Psoas muscle (tissue), 8 donors: ENCODE measurements around the gene CLEC18C. TPM values are rescaled to one million over a fixed set of nuclear protein-coding genes. Genes with fewer than 3 reads are reported as not detected.
"Not testable (repeated sequence)": the region's sequence is repeated elsewhere in the genome, so short reads cannot be mapped to it uniquely, and the experiment has no call there.

Experiments
- ATAC-seq, 4 donors: fragments of 200-7000 bp; cut with Tn5 transposase; one replicate each; pipeline ENCODE4 v1.9.1; 2020; ENCODE audit warnings: moderate library complexity in 3 of 4, mild to moderate bottlenecking in 2 of 4
- DNase-seq, 2 donors: peaks; one replicate each; pipeline ENCODE4 v3.0.0-alpha.2; 2020
- H3K27ac ChIP-seq: fragments of 200-600 bp; one replicate; pipeline ENCODE4 v1.8.0; 2022
- H3K27me3 ChIP-seq, 3 donors: fragments of 200-600 bp in 1 of 3; one replicate each; pipeline versions ENCODE4 v1.6.1 to v1.8.0; 2013 to 2022; ENCODE audit warnings: low read length in 2 of 3, mild to moderate bottlenecking in 2 of 3, moderate library complexity in 1 of 3; ENCODE audit not compliant: insufficient read depth in 3 of 3
- H3K36me3 ChIP-seq, 2 donors: fragments of 200-600 bp in 1 of 2; one replicate each; pipeline versions ENCODE4 v1.6.1 to v1.8.0; 2013 to 2022; ENCODE audit warnings: low read depth in 1 of 2, mild to moderate bottlenecking in 1 of 2, moderate library complexity in 1 of 2; ENCODE audit not compliant: insufficient read depth in 1 of 2
- H3K4me1 ChIP-seq: fragments of 200-600 bp; one replicate; pipeline ENCODE4 v1.8.0; 2022
- H3K4me3 ChIP-seq: fragments of 200-600 bp; one replicate; pipeline ENCODE4 v1.8.0; 2022; ENCODE audit warnings: mild to moderate bottlenecking
- H3K9me3 ChIP-seq: fragments of 200-600 bp; one replicate; pipeline ENCODE4 v1.8.0; 2022
- CTCF ChIP-seq: fragments of 200-600 bp; IDR thresholded peaks from one replicate; pipeline ENCODE4 v1.8.0; 2022; ENCODE audit warnings: antibody characterized with exemption
- WGBS, 3 donors: extraction: QIAGEN DNeasy Blood & Tissue Kit; methylation state at CpG; one replicate each; pipeline versions ENCODE4 v1.1.6 to v1.1.7; 2013; 5-methylcytosine and 5-hydroxymethylcytosine counted together
- intact Hi-C, 2 donors: fragments of 100-400 bp; cut with DNase I; formaldehyde crosslinking; loops; one replicate each; pipeline versions ENCODE4 v1.11.0 to v1.14.2; 2022
- polyA plus RNA-seq, 3 donors: library from polyadenylated mRNA; stranded (reverse); fragments of 200-250 nt; gene quantifications; one replicate each; pipeline ENCODE4 v1.2.3, GENCODE V29; 2013
- total RNA-seq, 4 donors: library from RNA; stranded (reverse); fragmentation: NEBNext Ultra II Directional in 2 of 4; extraction: Animal tissue kit (Norgen Biotek cat#: 25700) in 2 of 4; gene quantifications; one replicate each; pipeline versions ENCODE4 v1.2.1 to v1.2.4, GENCODE V29; 2021 to 2023
- donor health status: healthy with polysubstance abuse.
- donor health status: DM: no; HTN: no; CAD: no; lungs with moderate emphysema.
- donor health status: Bipolar disorder and iron deficiency.
- donor health status: healthy.
- donor health status: DM: yes; HTN: yes; CAD: no.
- donor health status: DM: no; HTN: no; CAD: no.
- donor health status: DM: no; HTN: no; CAD: no.
- donor health status: DM: yes; HTN: yes; CAD: no.

The CLEC18C gene
- total and polyA plus RNA-seq, 7 donors: 0.10 to 0.43 TPM; not detected in 5

GRCh38 chr16:70149296-70149695 lies 24.3 kb upstream of the CLEC18C start:
- ATAC-seq, H3K27ac ChIP-seq, intact Hi-C loops, H3K4me1 ChIP-seq, H3K9me3 ChIP-seq, H3K27me3 ChIP-seq, DNase-seq, H3K4me3 ChIP-seq: not testable (repeated sequence)
- WGBS, 3 donors: 94 to 95% (median 94%) methylated on average over 8 of the region's 8 CpGs
- peaks cover 27 to 83% of the 10 kb centered on the region in 2 donors for H3K36me3 ChIP-seq

GRCh38 chr16:70151391-70151790 lies 22.2 kb upstream of the CLEC18C start:
- peaks cover 25 to 86% of the 10 kb centered on the region in 2 donors for H3K36me3 ChIP-seq
- intact Hi-C loops: loop anchor here in 1 of 2 donors (10.0 kb wide), 1 partner anchor 113 kb away; no protein-coding TSS in a partner anchor
- no peak for TF ChIP-seq CTCF
- WGBS, 3 donors: 73 to 86% (median 79%) methylated on average over 2 of the region's 2 CpGs
- no peak overlapping the region for H3K27ac ChIP-seq
- ATAC-seq (no peak), DNase-seq (no peak)
- no peak overlapping the region for H3K4me3 ChIP-seq
- peaks cover 9% of the 10 kb centered on the region for H3K4me1 ChIP-seq
- no peaks in the 10 kb centered on the region for H3K9me3 ChIP-seq
- H3K27me3 ChIP-seq: no peaks in the 10 kb centered on the region

- no peak overlapping the region for H3K27ac ChIP-seq
- DNase-seq (no peak), ATAC-seq (no peak)
- peaks cover 29 to 92% of the 10 kb centered on the region in 2 donors for H3K36me3 ChIP-seq
- no peak for TF ChIP-seq CTCF
- peaks cover 9% of the 10 kb centered on the region for H3K4me1 ChIP-seq
- WGBS, 3 donors: 80 to 89% (median 86%) methylated on average over 17 of the region's 17 CpGs
- no peak overlapping the region for H3K4me3 ChIP-seq
- H3K9me3 ChIP-seq: no peaks in the 10 kb centered on the region
- no peaks in the 10 kb centered on the region for H3K27me3 ChIP-seq
- intact Hi-C loops: loop anchor here in 1 of 2 donors (10.0 kb wide), 1 partner anchor 113 kb away; no protein-coding TSS in a partner anchor
These were observed 21.6 kb upstream of the CLEC18C start for GRCh38 chr16:70151941-70152509.

- H3K36me3 ChIP-seq: peaks cover 30 to 97% of the 10 kb centered on the region in 2 donors
These were observed 20.8 kb upstream of the CLEC18C start for GRCh38 chr16:70152578-70153302.

GRCh38 chr16:70154736-70155135 lies 18.9 kb upstream of the CLEC18C start:
- not testable (repeated sequence) for DNase-seq, H3K9me3 ChIP-seq, H3K4me3 ChIP-seq, H3K27ac ChIP-seq, ATAC-seq, H3K4me1 ChIP-seq, H3K27me3 ChIP-seq
- intact Hi-C loops: loop anchor here in 1 of 2 donors (10.0 kb wide), 1 partner anchor 110 kb away; no protein-coding TSS in a partner anchor
- peaks cover 30 to 100% of the 10 kb centered on the region in 2 donors for H3K36me3 ChIP-seq
- 94 to 97% (median 96%) methylated on average over 10 of the region's 10 CpGs for WGBS, 3 donors

More at GRCh38 chr16:70152578-70153302, 20.8 kb upstream of the CLEC18C start:
- Histone ChIP-seq H3K9me3 (no peaks in the 10 kb centered on the region), H3K27ac (no peak overlapping the region), H3K4me3 (no peak overlapping the region), H3K4me1 (peaks cover 9% of the 10 kb centered on the region), H3K27me3 (no peaks in the 10 kb centered on the region)
- no peak for DNase-seq
- intact Hi-C loops: loop anchor here in 1 of 2 donors (10.0 kb wide), 1 partner anchor 112 kb away; no protein-coding TSS in a partner anchor
- ATAC-seq: peak; percentile 12 to 36 (median 16)
- no peak for TF ChIP-seq CTCF
- WGBS, 3 donors: 82 to 96% (median 89%) methylated on average over 13 of the region's 13 CpGs
